H1 (cell line): ENCODE data around the gene CASP5. TPM values are rescaled to one million over a fixed set of nuclear protein-coding genes. Genes with fewer than 3 reads are reported as not detected.

Source experiments
- CTCF ChIA-PET: fragments of 300-600 bp; sonication (Branson Sonifier 250); formaldehyde crosslinking; loops from one replicate; lab custom pipeline; 2021; ENCODE audit not compliant: partially characterized antibody; lab: Charles Lee
- POLR2A ChIA-PET: fragments of 300-600 bp; sonication (Branson Sonifier 250); formaldehyde crosslinking; loops from one replicate; lab custom pipeline; 2021; ENCODE audit warnings: inconsistent platforms; ENCODE audit not compliant: partially characterized antibody; lab: Charles Lee
- DNase-seq, 2 experiments: peaks; one replicate each; pipeline versions ENCODE4 v3.0.0 to v3.0.0-alpha.2; 2010 to 2022; ENCODE audit warnings: low spot score in 2 of 2, low read depth in 1 of 2, mixed read lengths in 1 of 2
- FAIRE-seq: peaks from 2 replicates; lab custom pipeline; 2011; peaks lifted over from hg19 to GRCh38; lab: Jason Lieb, UNC
- H2AFZ ChIP-seq: 2 replicates; pipeline ENCODE4 v1.8.1; 2012; ENCODE audit warnings: low read length, inconsistent platforms
- H2AK5ac ChIP-seq: 2 replicates; pipeline ENCODE4 v1.6.1; 2013; ENCODE audit warnings: low read depth, low read length
- H2BK120ac ChIP-seq: replicated peaks from 2 replicates; pipeline ENCODE3; 2013; ENCODE audit warnings: low read depth, low read length, inconsistent platforms
- H2BK12ac ChIP-seq: 2 replicates; pipeline ENCODE4 v1.6.1; 2013; ENCODE audit warnings: low read depth, low read length
- H2BK15ac ChIP-seq: 2 replicates; pipeline ENCODE4 v1.6.1; 2013; ENCODE audit warnings: low read length
- H2BK20ac ChIP-seq: 2 replicates; pipeline ENCODE4 v1.6.1; 2013; ENCODE audit warnings: low read length
- H2BK5ac ChIP-seq: 2 replicates; pipeline ENCODE4 v1.6.1; 2013; ENCODE audit warnings: low read depth, low read length
- H3K14ac ChIP-seq: 2 replicates; pipeline ENCODE4 v1.6.1; 2013; ENCODE audit warnings: inconsistent platforms; ENCODE audit not compliant: insufficient read length
- H3K18ac ChIP-seq: 2 replicates; pipeline ENCODE4 v1.6.1; 2013; ENCODE audit warnings: low read length; ENCODE audit errors: extremely low read depth
- H3K23ac ChIP-seq: 2 replicates; pipeline ENCODE4 v1.6.1; 2013; ENCODE audit warnings: inconsistent platforms; ENCODE audit not compliant: insufficient read length
- H3K23me2 ChIP-seq: 2 replicates; pipeline ENCODE4 v1.6.1; 2013; ENCODE audit warnings: low read depth, low read length
- H3K27ac ChIP-seq: 2 replicates; pipeline ENCODE4 v1.6.1; 2011; ENCODE audit warnings: low read depth, low read length, inconsistent platforms
- H3K27me3 ChIP-seq, 4 experiments: replicated peaks in 1 of 4; 1 replicate in 1 of 4; 2 replicates in 3 of 4; pipeline versions ENCODE4 v1.6.1 to v1.8.1; 2011 to 2013; ENCODE audit warnings: low read length in 3 of 4, mild to moderate bottlenecking in 3 of 4, inconsistent platforms in 2 of 4, mixed read lengths in 2 of 4, moderate library complexity in 1 of 4; ENCODE audit not compliant: control insufficient read depth in 3 of 4, insufficient read depth in 3 of 4; ENCODE audit errors: extremely low read depth in 1 of 4
- H3K36me3 ChIP-seq, 4 experiments: 2 replicates each; pipeline versions ENCODE4 v1.6.1 to v1.8.1; 2011 to 2013; ENCODE audit warnings: mild to moderate bottlenecking in 4 of 4, low read length in 3 of 4, moderate library complexity in 2 of 4, control low read depth in 1 of 4, inconsistent platforms in 1 of 4; ENCODE audit not compliant: insufficient read depth in 4 of 4, control insufficient read depth in 2 of 4
- H3K4ac ChIP-seq: replicated peaks from 2 replicates; pipeline ENCODE3; 2013; ENCODE audit warnings: low read length, low read depth, mixed read lengths, inconsistent platforms; ENCODE audit not compliant: insufficient read length
- H3K4me1 ChIP-seq, 4 experiments: replicated peaks in 1 of 4; 1 replicate in 1 of 4; 2 replicates in 3 of 4; pipeline versions ENCODE4 v1.6.1 to v1.8.1; 2011 to 2013; ENCODE audit warnings: low read length in 3 of 4, inconsistent platforms in 2 of 4, mixed read lengths in 1 of 4; ENCODE audit not compliant: insufficient read depth in 4 of 4, control insufficient read depth in 3 of 4
- H3K4me2 ChIP-seq, 2 experiments: 2 replicates each; pipeline versions ENCODE4 v1.6.1 to v1.8.1; 2011 to 2013; ENCODE audit warnings: low read depth in 2 of 2, low read length in 2 of 2, control low read depth in 1 of 2, inconsistent platforms in 1 of 2, mild to moderate bottlenecking in 1 of 2; ENCODE audit not compliant: insufficient read depth in 1 of 2
- H3K4me3 ChIP-seq, 4 experiments: fragments of 200-600, 300-600 bp in 1 of 4; sonication (generic), shearing (Covaris generic), sonication (Bioruptor Twin) in 1 of 4; 2 replicates each; pipeline versions ENCODE4 v1.5.1 to v1.8.1; 2011 to 2016; ENCODE audit warnings: low read length in 4 of 4, low read depth in 3 of 4, control low read depth in 2 of 4, inconsistent platforms in 2 of 4, mild to moderate bottlenecking in 2 of 4, mixed read lengths in 1 of 4, moderate library complexity in 1 of 4; ENCODE audit not compliant: insufficient read depth in 2 of 4; ENCODE audit errors: extremely low read depth in 1 of 4
- H3K56ac ChIP-seq: replicated peaks from 2 replicates; pipeline ENCODE3; 2013; ENCODE audit warnings: low read depth, mild to moderate bottlenecking, mixed read lengths, low read length, inconsistent platforms; ENCODE audit not compliant: insufficient read length
- H3K79me1 ChIP-seq: 2 replicates; pipeline ENCODE4 v1.6.1; 2013; ENCODE audit warnings: low read depth, low read length, control low read depth
- H3K79me2 ChIP-seq, 2 experiments: 2 replicates each; pipeline versions ENCODE4 v1.6.1 to v1.8.1; 2012 to 2013; ENCODE audit warnings: low read length in 2 of 2, mild to moderate bottlenecking in 2 of 2, inconsistent platforms in 1 of 2; ENCODE audit not compliant: insufficient read depth in 2 of 2, control insufficient read depth in 1 of 2
- H3K9ac ChIP-seq, 4 experiments: replicated peaks in 1 of 4; 1 replicate in 1 of 4; 2 replicates in 3 of 4; pipeline versions ENCODE4 v1.6.1 to v1.8.1; 2011 to 2013; ENCODE audit warnings: low read depth in 3 of 4, low read length in 3 of 4, control low read depth in 2 of 4, mild to moderate bottlenecking in 2 of 4, moderate library complexity in 2 of 4, inconsistent platforms in 1 of 4; ENCODE audit errors: extremely low read depth in 1 of 4
- H3K9me3 ChIP-seq, 2 experiments: 2 replicates each; pipeline versions ENCODE4 v1.6.1 to v1.8.1; 2012 to 2013; ENCODE audit warnings: mild to moderate bottlenecking in 2 of 2, moderate library complexity in 2 of 2, control low read depth in 1 of 2, inconsistent platforms in 1 of 2, low read depth in 1 of 2, low read length in 1 of 2, mixed read lengths in 1 of 2; ENCODE audit not compliant: insufficient read depth in 2 of 2
- H4K20me1 ChIP-seq, 2 experiments: replicated peaks in 1 of 2; 2 replicates each; pipeline versions ENCODE3 to v1.8.1; 2011 to 2013; ENCODE audit warnings: inconsistent platforms in 2 of 2, low read length in 2 of 2, mild to moderate bottlenecking in 1 of 2; ENCODE audit not compliant: insufficient read depth in 2 of 2, control insufficient read depth in 1 of 2
- H4K5ac ChIP-seq: 2 replicates; pipeline ENCODE4 v1.6.1; 2013; ENCODE audit warnings: low read length, low read depth, mixed read lengths, inconsistent platforms; ENCODE audit not compliant: insufficient read length
- H4K8ac ChIP-seq: 2 replicates; pipeline ENCODE4 v1.8.0; 2013; ENCODE audit warnings: mild to moderate bottlenecking, moderate library complexity, low read length, inconsistent platforms; ENCODE audit not compliant: insufficient read depth; ENCODE audit errors: extremely low read depth
- H4K91ac ChIP-seq: replicated peaks from 2 replicates; pipeline ENCODE3; 2013; ENCODE audit warnings: low read length, mixed read lengths, inconsistent platforms; ENCODE audit not compliant: insufficient read length
- CEBPB ChIP-seq: IDR thresholded peaks from 2 replicates; pipeline ENCODE4 v1.6.1; 2012; ENCODE audit warnings: low read depth, low read length
- POLR2AphosphoS5 ChIP-seq: IDR thresholded peaks from 2 replicates; pipeline ENCODE4 v1.6.1; 2011; ENCODE audit warnings: low read depth, low read length
- polyA plus RNA-seq, 7 experiments: library from polyadenylated mRNA; depleted of rRNA in 3 of 7; stranded (reverse) in 5 of 7; unstranded in 2 of 7; fragments of >200 nt in 5 of 7; fragments of 200-250 nt in 2 of 7; gene quantifications; 1 replicate in 5 of 7; 2 replicates in 1 of 7; 4 replicates in 1 of 7; pipeline versions ENCODE4 v1.2.1 to v1.2.3, GENCODE V29; 2011 to 2013; ENCODE audit warnings: missing spikeins in 2 of 7, mixed read lengths in 2 of 7
- total RNA-seq: library from RNA; stranded (reverse); fragmentation: NEBNext Ultra II Directional; extraction: Animal tissue kit (Norgen Biotek cat#: 25700); gene quantifications from 2 replicates; pipeline ENCODE4 v1.2.1, GENCODE V29; 2021

CASP5 gene
- total and polyA plus RNA-seq, 2 of the 8 experiments (the other 6 are each of a cell fraction or from before 2014, with no cell fraction given) = not detected

DNA sequence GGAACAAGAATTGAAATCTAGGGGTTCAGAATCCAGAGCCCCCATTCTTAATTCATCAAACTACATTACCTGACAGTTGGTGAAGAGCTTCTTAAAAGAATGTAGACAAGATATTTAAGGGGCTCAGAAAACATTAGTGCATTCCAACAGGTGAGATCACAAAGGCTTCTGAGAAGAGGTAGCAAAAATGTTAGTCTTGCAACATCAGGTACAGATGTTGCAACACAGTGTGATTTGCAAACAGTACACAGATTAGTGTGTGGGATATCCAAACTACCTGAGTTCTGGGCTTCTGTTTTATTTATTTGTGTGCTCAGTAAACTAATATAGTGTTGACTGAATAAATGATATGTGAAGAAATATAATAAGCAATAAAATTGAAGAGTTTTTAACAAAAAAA lies 66.4 kb downstream of the CASP5 start:
- Histone ChIP-seq H2BK20ac (no peak overlapping the region), H2BK5ac (no peak overlapping the region), H2AK5ac (no peak overlapping the region), H2BK120ac (no peak overlapping the region), H4K91ac (no peak overlapping the region), H3K36me3 (no peaks in the 10 kb centered on the region), H3K4me3 (no peak overlapping the region), H2AFZ (no peak overlapping the region), H3K9ac (no peak overlapping the region), H3K23ac (no peak overlapping the region), H3K4ac (no peak overlapping the region), H3K14ac (no peak overlapping the region), H3K27ac (no peak overlapping the region), H2BK15ac (no peak overlapping the region), H4K8ac (no peak overlapping the region), H4K20me1 (no peaks in the 10 kb centered on the region), H3K9me3 (no peaks in the 10 kb centered on the region), H3K56ac (no peak overlapping the region), H3K79me1 (no peaks in the 10 kb centered on the region), H3K79me2 (no peaks in the 10 kb centered on the region), H4K5ac (no peak overlapping the region), H3K4me2 (no peak overlapping the region), H3K18ac (no peak overlapping the region), H3K4me1 (no peaks in the 10 kb centered on the region), H3K23me2 (no peaks in the 10 kb centered on the region), H3K27me3 (no peaks in the 10 kb centered on the region), H2BK12ac (no peak overlapping the region)
- TF ChIP-seq CEBPB (peak; percentile 99), POLR2AphosphoS5 (no peak)
- ChIA-PET POLR2A (no interaction called here), CTCF (interaction anchor here (1.5 kb wide), 1 partner anchor 9 kb away, joined by 6 read pairs; no protein-coding TSS in a partner anchor)
- no peak for FAIRE-seq
- DNase-seq = no peak
